ENCODE measurements around the gene FANCB.

DNA sequence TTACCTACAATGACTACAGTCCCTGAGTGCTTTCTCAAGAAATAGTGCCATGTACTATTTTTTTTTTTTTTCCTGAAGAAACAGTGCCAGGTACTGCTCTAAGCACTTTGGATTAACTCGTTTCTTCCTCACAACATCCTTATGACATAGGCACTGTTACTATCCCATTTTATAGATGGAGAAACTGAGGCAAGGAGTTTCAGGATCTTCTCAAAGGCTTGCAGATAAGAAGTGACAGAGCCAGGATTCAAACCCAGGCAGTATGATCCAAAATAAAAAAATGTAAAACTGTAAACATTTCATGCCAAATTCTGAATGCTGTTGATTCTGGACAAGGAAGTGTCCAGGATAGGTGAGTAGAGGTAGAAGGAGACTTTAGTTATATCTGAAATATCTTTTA lies 1.1 kb downstream of the FANCB start:
- TF ChIP-seq, protein P1, sequence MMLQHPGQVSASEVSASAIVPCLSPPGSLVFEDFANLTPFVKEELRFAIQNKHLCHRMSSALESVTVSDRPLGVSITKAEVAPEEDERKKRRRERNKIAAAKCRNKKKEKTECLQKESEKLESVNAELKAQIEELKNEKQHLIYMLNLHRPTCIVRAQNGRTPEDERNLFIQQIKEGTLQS (CRISPR knock-in tag; conservative IDR thresholded peaks at IDR 0.05), result no peak
- TF ChIP-seq CREB1 (CRISPR knock-in tag; IDR thresholded peaks at IDR 0.05) (no peak), GABPB1 (CRISPR knock-in tag; IDR thresholded peaks at IDR 0.05) (no peak), MYBL2 (CRISPR knock-in tag; IDR thresholded peaks at IDR 0.05) (no peak)
- TF ChIP-seq, protein P2, sequence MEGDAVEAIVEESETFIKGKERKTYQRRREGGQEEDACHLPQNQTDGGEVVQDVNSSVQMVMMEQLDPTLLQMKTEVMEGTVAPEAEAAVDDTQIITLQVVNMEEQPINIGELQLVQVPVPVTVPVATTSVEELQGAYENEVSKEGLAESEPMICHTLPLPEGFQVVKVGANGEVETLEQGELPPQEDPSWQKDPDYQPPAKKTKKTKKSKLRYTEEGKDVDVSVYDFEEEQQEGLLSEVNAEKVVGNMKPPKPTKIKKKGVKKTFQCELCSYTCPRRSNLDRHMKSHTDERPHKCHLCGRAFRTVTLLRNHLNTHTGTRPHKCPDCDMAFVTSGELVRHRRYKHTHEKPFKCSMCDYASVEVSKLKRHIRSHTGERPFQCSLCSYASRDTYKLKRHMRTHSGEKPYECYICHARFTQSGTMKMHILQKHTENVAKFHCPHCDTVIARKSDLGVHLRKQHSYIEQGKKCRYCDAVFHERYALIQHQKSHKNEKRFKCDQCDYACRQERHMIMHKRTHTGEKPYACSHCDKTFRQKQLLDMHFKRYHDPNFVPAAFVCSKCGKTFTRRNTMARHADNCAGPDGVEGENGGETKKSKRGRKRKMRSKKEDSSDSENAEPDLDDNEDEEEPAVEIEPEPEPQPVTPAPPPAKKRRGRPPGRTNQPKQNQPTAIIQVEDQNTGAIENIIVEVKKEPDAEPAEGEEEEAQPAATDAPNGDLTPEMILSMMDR (IDR thresholded peaks at IDR 0.05), result no peak
- TF ChIP-seq, protein P3, sequence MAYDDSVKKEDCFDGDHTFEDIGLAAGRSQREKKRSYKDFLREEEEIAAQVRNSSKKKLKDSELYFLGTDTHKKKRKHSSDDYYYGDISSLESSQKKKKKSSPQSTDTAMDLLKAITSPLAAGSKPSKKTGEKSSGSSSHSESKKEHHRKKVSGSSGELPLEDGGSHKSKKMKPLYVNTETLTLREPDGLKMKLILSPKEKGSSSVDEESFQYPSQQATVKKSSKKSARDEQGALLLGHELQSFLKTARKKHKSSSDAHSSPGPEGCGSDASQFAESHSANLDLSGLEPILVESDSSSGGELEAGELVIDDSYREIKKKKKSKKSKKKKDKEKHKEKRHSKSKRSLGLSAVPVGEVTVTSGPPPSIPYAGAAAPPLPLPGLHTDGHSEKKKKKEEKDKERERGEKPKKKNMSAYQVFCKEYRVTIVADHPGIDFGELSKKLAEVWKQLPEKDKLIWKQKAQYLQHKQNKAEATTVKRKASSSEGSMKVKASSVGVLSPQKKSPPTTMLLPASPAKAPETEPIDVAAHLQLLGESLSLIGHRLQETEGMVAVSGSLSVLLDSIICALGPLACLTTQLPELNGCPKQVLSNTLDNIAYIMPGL (CRISPR knock-in tag; IDR thresholded peaks at IDR 0.05), result no peak
- TF ChIP-seq, protein P4, sequence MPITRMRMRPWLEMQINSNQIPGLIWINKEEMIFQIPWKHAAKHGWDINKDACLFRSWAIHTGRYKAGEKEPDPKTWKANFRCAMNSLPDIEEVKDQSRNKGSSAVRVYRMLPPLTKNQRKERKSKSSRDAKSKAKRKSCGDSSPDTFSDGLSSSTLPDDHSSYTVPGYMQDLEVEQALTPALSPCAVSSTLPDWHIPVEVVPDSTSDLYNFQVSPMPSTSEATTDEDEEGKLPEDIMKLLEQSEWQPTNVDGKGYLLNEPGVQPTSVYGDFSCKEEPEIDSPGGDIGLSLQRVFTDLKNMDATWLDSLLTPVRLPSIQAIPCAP (CRISPR knock-in tag; IDR thresholded peaks at IDR 0.05), result no peak
- TF ChIP-seq, protein P5, sequence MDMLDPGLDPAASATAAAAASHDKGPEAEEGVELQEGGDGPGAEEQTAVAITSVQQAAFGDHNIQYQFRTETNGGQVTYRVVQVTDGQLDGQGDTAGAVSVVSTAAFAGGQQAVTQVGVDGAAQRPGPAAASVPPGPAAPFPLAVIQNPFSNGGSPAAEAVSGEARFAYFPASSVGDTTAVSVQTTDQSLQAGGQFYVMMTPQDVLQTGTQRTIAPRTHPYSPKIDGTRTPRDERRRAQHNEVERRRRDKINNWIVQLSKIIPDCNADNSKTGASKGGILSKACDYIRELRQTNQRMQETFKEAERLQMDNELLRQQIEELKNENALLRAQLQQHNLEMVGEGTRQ (CRISPR knock-in tag; IDR thresholded peaks at IDR 0.05), result no peak
- TF ChIP-seq, protein P6, sequence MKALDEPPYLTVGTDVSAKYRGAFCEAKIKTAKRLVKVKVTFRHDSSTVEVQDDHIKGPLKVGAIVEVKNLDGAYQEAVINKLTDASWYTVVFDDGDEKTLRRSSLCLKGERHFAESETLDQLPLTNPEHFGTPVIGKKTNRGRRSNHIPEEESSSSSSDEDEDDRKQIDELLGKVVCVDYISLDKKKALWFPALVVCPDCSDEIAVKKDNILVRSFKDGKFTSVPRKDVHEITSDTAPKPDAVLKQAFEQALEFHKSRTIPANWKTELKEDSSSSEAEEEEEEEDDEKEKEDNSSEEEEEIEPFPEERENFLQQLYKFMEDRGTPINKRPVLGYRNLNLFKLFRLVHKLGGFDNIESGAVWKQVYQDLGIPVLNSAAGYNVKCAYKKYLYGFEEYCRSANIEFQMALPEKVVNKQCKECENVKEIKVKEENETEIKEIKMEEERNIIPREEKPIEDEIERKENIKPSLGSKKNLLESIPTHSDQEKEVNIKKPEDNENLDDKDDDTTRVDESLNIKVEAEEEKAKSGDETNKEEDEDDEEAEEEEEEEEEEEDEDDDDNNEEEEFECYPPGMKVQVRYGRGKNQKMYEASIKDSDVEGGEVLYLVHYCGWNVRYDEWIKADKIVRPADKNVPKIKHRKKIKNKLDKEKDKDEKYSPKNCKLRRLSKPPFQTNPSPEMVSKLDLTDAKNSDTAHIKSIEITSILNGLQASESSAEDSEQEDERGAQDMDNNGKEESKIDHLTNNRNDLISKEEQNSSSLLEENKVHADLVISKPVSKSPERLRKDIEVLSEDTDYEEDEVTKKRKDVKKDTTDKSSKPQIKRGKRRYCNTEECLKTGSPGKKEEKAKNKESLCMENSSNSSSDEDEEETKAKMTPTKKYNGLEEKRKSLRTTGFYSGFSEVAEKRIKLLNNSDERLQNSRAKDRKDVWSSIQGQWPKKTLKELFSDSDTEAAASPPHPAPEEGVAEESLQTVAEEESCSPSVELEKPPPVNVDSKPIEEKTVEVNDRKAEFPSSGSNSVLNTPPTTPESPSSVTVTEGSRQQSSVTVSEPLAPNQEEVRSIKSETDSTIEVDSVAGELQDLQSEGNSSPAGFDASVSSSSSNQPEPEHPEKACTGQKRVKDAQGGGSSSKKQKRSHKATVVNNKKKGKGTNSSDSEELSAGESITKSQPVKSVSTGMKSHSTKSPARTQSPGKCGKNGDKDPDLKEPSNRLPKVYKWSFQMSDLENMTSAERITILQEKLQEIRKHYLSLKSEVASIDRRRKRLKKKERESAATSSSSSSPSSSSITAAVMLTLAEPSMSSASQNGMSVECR (CRISPR knock-in tag; IDR thresholded peaks at IDR 0.05; ENCODE audit: borderline replicate concordance), result no peak

Data from WTC11 (cell line).